K562 (cell line): ENCODE measurements around the gene TTC23L. TPM values are rescaled to one million over a fixed set of nuclear protein-coding genes. Genes with fewer than 3 reads are reported as not detected.

ENCODE experiments used
- BHLHE40 ChIP-seq: IDR thresholded peaks from 2 replicates; pipeline ENCODE4 v1.6.1; 2011; ENCODE audit warnings: low read length, improper control_type of control experiment
- CHD7 ChIP-seq: fragments of 200-600 bp; sonication (generic); IDR thresholded peaks from one replicate; pipeline ENCODE4 v1.6.1; 2012; ENCODE audit warnings: mild to moderate bottlenecking, low read depth, low read length, inconsistent platforms
- SRSF1 ChIP-seq: fragments of 200-400 bp; formaldehyde crosslinking; IDR thresholded peaks from 2 replicates; pipeline ENCODE4 v1.6.1; 2017; ENCODE audit warnings: mild to moderate bottlenecking, low read depth, low read length, moderate library complexity
- SRSF7 ChIP-seq: fragments of 200-400 bp; formaldehyde crosslinking; optimal IDR thresholded peaks from 2 replicates; pipeline ENCODE3; 2017; ENCODE audit warnings: mild to moderate bottlenecking, low read depth, low read length
- USF1 ChIP-seq: sonication (generic); formaldehyde crosslinking; IDR thresholded peaks from 2 replicates; pipeline ENCODE4 v1.9.0; 2022; ENCODE audit warnings: mild to moderate bottlenecking, missing genetic modification reagents
- ZNF197 ChIP-seq: fragments of 200-800 bp; sonication (Bioruptor generic); IDR thresholded peaks from 2 replicates; pipeline ENCODE4 v1.6.1; 2016; ENCODE audit warnings: low read depth, missing genetic modification characterization, missing compliant biosample characterization
- ZNF41 ChIP-seq: fragments of 250-450 bp; sonication (Bioruptor Pico); conservative IDR thresholded peaks from 2 replicates; pipeline ENCODE4 v1.4.0; 2020; ENCODE audit warnings: mild to moderate bottlenecking
- polyA plus RNA-seq, 8 experiments: library from polyadenylated mRNA; depleted of rRNA in 4 of 8; stranded (reverse) in 5 of 8; unstranded in 3 of 8; fragments of >200 nt; fragmentation: Nextera tagmentation in 2 of 8; fragmentation: Illumina TruSeq in 1 of 8; extraction: Ambion mirVana in 2 of 8; extraction: Trizol in 1 of 8; gene quantifications; 2 replicates each; pipeline versions ENCODE4 v1.2.1 to v1.2.3, GENCODE V29; 2011 to 2014; ENCODE audit warnings: inconsistent platforms in 1 of 8, missing spikeins in 1 of 8
- total RNA-seq, 7 experiments: library from RNA; depleted of rRNA in 6 of 7; stranded (reverse); fragments of >200 nt in 6 of 7; fragmentation: Illumina TruSeq in 2 of 7; extraction: Trizol in 2 of 7; gene quantifications; 2 replicates each; pipeline versions ENCODE4 v1.2.1 to v1.2.3, GENCODE V29; 2011 to 2021; ENCODE audit warnings: low replicate concordance in 1 of 7

Gene TTC23L
- total and polyA plus RNA-seq, 9 of the 15 experiments (the other 6 are each of a cell fraction or from before 2014, with no cell fraction given): 0.03 to 0.32 (median 0.14) TPM; not detected in 2

GRCh38 chr5:34831303-34831702 lies 7.7 kb upstream of the TTC23L start (continued):
- TF ChIP-seq CHD7 (no peak), SRSF7 (no peak), ZNF41 (no peak), SRSF1 (no peak), ZNF197 (CRISPR knock-in tag) (no peak), USF1 (no peak), BHLHE40 (no peak)
